Dermis microvascular lymphatic vessel endothelial cell (primary cell): ENCODE results near the gene IQGAP2. TPM values are rescaled to one million over a fixed set of nuclear protein-coding genes. Genes with fewer than 3 reads are reported as not detected.
"Not testable (repeated sequence)": the region's sequence is repeated elsewhere in the genome, so short reads cannot be mapped to it uniquely, and the experiment has no call there.

Experiments used
- DNase-seq, 2 donors: peaks; one replicate each; pipeline versions ENCODE4 v3.0.0 to v3.0.0-alpha.2; 2010; ENCODE audit warnings: low read depth in 2 of 2
- total RNA-seq: library from RNA; depleted of rRNA; stranded (reverse); fragments of >200 nt; gene quantifications from 2 replicates; pipeline ENCODE4 v1.2.1, GENCODE V29; 2014

Gene IQGAP2
- total RNA-seq, 1 donor from 2014 or later: 1.8 TPM

DNA sequence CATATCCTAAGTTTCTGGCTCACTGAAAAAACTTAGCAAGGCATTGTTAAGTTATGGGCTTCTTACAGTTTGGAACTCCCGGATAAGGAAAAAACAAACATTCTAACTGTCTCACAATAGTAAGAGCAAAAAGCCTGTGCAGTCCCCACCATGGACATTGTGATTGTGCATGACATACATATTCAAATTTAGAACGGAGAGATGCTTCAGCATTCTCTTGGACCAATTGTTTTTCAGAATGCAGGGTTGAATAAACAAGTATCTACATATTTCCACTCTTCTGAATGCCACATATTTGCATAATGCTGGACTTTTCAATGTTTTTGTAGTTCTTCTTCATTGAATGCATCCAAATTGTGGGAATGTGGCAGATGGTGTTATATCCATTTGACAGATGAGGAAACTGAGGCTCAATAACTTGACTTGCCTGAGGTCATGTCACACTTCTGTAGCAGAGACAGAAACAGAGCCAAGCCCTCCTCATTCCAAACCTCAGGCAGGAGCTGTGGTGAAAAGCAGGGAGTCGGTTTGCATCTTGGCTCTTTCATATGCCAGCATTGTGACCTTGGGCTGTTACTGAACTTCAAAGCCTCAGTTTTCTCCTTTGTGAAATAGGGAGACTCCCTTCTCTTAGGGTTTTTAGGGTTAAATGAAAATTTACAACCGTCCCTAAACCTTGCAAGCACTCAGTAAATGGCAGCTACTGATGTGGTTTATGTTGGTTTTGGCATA, 95.1 kb downstream of the IQGAP2 start:
- DNase-seq: no peak

DNA sequence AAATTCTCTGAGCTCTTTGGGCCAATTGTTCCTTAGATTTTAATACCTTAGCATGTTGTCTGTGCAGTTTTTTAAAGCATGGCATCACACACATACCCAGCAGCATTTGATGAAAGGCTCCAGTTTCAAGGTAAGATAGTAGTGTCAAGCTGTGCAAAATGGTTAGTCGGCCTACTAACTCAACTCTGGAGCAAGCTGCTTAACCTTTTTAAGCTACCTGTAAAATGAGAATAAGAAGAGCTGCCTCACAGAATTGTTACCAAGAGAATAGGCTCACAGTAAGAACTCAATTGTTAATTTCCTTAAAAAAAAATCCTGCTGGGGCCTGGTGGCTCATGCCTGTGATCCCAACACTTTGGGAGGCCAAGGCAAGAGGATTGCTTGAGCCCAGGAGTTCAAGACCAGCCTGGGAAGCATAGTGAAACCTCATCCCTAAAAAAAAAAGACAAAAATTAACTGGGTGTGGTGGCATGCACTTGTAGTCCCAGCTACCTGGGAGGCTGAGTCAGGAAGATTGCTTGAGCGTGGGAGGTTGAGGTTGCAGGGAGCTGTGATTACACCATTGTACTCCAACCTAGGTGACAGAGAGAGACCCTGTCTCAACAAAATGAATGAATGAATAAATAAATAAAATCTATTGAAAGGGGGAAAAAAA, 96.5 kb downstream of the IQGAP2 start:
- DNase-seq: no peak

DNA sequence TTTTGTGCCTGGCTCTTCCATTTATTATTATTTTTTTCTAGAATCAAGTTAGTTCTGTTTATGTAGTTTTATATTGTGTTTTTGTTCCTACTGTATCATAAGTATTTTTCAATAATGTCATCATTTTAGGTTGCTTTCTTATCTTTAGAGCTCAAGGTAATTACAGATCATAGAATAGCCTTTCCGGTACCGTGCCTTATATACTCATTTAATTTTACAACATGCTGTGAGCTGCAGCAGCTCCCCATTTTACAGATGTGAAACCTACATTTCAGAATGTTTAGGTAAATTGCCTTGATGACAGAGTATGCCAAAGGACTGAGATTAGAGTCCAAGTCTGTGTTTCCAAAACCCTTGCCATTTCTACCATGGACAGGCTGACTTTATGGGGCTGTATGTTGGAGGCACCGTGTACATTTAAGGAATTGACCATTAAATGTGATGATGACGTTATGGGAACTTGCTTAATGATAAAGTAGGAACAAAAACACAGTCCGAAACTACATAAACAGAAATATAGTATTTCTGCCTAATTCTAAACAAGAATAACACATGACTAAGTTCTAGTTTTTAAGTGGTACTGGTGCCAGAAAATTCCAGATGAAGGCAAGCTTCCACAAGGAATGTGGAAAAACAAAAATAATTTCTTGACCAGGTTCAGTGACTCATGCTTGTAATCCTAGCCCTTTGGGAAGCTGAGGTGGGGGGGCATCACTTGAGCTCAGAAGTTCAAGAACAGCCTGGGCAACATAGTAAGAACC, 97.7 kb downstream of the IQGAP2 start:
- DNase-seq: no peak

DNA sequence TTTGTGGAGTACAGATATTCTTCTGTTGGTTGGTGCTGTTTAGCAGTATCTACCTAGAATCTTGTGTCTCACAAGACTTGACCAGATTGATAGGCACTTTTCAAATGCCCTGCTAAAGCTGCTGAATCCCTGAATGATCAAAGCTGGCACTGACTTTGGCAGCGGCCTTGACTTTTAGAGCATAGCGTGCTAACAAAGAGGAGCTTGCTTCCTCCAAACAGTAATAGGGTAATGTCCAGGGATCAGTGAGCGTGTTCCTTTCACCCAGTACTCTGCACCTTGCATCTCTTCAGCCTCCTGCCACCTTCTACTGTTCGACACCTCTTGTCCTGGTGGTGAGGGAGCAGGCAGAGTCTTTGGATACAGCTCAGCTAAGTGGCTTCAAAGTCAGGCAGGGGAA, 100.8 kb downstream of the IQGAP2 start:
- DNase-seq: no peak

DNA sequence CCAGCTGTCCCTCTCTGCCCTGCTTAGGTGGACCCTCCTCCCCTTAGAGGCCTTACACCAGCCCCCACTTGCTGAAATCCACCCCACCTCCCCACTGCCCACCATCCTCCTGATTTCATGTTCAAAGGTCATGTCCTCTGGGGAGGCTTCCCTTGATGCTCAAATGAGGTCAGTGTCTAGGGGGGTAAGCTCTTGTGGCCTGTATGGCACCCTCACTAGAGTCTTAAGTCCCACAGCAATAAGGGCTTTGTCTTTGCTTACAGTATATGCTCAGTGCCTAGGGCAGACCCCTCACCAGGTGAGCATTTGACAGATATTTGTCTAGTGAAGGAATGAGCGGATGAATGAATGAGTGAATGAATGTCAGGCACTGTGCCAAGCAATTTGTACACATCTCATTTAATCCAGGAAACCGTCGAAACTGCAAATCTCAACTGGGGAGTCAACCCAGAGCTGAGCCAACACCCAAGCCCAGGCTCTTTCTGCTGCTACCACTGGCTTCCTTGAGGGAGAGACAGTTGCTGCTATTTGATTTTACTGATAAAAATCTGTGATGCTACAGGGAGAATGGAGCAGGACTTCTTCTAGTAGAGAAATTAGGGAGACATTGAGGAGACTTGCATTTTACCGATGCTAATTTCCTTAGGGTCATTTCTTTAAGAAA, 101.9 kb downstream of the IQGAP2 start:
- DNase-seq: no peak

DNA sequence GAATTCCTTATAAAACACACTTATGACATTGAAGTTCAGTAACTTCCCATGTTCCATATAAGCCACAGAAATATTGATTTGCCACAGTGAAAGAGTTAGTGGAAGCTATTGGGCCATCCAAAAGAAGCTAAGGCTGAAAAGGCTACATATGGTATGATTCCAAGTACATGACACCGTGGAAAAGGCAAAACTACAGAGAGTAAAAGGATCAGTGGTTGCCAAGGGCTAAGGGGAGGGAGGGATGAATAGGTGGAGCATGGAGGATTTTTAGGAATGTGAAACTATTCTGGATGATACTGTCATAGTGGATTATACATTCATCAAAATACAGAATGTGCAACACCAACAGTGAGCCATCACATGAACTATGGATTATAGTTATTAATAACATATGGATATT, 110.4 kb downstream of the IQGAP2 start:
- no peak for DNase-seq

DNA sequence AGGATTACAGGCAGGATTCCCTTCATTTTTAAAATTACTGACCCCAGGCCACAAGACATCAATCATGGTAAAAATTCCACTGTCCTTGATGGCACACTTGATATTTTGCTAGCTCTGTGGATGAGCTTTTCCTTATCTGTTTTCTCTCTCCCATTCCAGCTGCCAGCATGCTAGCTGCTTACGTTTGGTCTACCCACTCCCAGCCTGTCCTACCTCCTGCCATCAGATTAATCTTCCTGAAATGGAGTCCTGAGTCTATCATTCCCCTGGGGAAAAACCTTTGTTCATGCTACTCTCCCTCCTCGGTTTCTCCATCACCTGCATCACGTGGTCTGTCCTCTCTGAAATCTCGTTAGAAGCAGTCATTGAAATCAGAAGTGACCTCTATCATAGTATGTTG, 111.2 kb downstream of the IQGAP2 start:
- DNase-seq: no peak

DNA sequence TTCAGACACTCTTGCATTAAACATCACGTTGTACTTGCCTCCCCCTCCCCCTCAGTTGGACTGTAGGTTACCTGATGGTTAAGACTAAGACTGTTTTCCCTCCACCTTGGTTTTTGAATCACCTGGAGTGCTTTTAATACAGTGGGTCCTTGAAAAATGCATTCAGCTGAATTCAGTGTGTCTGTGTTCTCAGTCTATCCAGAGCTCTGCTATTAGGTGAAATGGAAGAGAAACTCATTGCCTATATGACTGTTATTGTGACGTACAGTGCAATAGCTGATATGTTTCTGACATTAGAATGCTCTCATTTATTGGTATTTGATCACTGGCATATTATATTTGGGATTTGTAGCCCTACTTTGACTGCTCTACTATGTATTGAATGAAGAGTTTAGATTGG, 111.6 kb downstream of the IQGAP2 start:
- no peak for DNase-seq

DNA sequence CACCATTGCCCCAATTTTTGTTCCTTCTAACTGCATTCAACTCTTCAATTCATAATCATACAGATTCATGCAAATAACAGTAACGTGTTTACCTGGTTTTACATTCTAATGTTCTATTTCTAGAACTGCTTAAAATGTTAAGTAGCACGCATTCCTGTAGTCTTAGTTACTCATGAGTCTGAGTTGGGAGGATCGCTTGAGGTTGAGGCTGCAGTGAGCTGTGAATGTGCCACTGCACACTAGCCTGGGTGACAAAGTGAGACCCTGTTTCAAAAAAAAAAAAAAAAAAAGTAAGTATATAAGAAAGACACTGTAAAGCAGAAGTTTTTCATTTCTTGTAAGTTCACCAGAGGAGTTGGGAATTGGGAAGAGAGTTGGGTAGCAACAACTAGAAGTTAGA, 114.2 kb downstream of the IQGAP2 start:
- no peak for DNase-seq

DNA sequence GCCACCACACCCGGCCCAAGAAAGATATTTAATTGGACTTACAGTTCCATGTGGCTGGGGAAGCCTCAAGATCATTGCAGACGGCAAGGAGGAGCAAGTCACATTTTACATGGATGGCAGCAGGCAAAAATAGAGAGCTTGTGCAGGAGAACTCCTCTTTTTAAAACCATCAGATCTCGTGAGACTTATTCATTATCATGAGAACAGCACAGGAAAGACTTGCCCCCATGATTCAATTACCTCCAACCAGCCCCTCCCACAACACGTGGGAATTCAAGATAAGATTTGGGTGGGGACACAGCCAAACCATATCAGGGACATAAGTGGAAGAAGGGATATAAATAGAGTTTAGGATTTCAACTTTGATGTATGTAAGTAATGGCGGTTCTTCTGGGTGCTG, 115.2 kb downstream of the IQGAP2 start:
- not testable (repeated sequence) for DNase-seq

DNA sequence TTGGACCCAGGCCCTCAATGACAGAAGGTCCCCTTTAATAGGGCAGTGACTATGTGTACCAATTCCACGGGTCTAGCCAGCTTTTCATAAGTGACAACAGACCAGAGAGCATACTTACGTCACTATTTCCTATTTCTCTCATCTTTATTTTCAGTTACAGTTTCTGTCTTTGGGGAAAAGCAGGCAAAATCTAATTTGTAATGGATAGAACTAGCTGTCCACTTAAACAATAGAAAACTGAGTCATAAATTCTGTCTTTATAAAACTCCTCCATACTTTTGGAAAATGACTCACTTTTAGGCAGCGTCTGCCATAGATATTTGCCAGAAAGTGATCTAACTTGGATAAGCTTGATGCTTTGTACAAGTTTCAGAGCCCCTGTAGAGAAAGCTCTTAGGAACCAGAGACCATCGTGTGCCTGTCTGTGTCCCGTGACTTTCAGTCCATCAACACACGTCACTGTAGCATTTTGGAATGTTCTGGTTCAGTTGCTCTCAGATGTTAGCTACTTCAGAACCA, 118.2 kb downstream of the IQGAP2 start:
- DNase-seq: peak; percentile 14 to 57

DNA sequence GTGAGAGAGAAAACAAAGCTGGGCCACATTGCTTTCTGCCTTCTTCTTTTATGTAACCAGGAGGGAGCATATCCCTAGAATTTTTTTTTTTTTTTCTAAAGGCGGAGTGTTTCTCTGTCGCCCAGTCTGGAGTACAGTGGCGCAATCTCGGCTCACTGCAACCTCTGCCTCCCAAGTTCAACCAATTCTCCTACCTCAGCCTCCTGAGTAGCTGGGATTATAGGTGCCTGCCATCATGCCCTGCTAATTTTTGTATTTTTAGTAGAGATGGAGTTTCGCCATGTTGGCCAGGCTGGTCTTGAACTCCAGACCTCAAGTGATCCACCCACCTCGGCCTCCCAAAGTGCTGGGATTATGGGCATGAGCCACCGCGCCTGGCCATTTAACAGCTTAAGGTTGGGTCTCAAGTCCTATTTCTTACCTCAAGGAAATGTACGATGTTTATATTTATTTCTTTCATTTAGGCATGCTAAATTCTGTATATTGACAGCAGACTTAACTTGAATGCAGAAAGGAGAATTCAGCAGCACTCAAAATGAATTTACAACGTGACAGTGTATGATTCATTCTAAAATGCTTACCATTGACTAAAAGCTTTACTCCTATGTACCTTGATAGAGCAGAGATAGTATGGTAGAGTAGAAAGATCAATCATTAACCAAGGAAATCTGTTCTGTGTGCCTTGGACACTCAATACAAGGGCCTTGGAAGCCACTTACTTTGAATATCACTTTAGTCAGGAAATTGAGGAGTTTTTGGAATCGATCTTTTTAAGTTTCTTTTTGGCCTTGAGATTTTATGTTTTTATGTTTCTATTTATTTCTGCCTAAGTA, 119.2 kb downstream of the IQGAP2 start:
- DNase-seq: no peak

DNA sequence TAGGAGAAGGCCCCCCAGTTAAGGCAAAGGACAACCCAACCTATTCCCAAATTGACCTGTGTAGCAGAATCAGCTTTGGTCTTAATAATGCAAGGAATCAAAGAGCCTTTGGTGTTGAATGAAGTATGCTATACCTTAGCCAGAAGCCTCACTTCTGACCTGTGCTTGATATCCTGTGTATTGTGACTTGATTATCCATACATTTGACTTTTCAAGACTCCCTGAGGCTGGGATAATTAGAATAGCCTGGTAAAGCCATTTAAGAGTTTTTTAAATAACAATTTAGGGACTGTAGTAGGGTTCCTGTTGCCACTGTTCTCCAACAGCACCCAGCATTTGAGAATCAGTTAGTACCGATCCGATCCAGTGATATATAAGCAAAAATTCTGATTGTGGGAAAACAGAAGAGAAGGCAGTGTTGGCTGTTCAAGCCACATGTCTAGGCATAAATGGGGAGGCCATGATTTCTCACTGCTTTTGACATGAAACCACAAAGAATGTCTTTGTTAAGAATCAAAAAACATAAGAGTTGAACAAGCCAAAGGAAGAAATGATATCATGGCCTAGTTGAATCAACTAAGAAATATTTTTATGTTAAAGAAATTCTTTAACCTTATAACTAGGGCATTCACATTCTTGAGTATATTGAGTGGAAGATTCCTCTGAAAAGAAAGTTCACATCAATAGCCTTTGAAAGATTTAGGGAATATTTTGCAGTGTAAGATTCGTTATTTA, 121.2 kb downstream of the IQGAP2 start:
- no peak for DNase-seq

DNA sequence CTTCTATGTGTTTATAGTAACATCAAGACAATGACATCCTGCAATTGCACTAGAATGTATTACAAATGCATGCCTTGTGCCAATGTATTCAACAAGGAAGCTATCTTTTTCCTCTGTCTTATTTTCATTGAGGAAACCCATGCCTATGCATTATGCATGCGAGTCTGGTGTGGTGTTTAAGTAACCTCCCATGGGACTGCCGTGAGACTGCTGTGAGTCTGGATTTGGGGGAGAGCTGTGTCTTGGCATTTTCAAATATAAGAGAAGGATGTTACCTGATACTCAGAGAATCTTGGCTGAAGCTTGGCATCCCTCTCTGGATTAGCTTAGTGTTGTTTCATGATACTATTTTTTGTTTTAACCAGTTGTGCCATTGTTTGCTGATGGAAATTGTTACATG, 121.8 kb downstream of the IQGAP2 start:
- no peak for DNase-seq

DNA sequence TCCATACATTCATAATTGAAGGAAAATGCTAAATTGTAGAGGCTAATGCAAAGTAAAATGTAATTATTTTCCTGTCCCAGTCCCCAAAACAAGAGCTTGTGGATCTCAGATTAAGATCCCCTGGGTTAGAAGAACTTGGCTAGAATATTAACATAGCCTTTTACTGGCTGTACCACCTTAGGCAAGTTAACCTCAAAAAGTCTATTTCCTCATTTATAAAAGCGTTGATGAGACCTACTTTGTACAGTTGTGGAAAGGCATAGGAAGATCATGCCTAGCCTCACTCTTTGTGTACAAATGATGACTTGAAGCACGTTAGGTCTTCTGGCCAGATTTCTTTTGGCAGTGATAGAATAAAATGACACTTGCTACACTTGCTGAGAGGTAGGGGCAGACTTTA, 122.9 kb downstream of the IQGAP2 start:
- DNase-seq: no peak

DNA sequence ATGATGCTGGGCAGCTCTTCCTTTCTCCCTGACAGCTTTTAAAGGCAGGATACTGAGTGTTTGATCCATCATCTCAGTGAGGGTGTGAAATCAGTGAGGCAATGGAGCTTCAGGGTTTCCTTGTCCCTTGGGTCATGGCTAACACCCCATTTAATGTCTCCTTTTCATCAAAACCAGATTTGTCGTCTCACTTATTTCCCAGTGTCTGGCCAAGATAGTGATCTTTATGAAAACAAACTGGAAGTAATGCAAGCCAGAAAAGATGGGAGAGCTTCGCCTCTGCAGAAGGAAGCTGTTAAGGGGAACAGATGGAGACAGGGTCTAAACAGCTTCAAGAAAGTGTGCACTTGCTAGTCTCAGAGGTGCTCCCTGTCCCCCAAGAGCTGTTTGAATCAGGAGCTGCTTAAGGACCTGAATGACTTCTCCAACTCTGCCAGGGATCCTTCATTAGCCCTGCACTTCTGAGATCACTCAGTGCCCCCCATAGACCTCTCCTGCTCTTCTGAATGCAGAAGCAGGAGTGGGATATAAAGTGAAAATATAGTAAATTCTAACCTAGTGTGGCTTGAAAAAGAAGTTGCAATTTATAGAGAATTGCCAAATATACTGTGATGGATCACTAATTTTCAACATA, 124.0 kb downstream of the IQGAP2 start:
- DNase-seq: no peak

DNA sequence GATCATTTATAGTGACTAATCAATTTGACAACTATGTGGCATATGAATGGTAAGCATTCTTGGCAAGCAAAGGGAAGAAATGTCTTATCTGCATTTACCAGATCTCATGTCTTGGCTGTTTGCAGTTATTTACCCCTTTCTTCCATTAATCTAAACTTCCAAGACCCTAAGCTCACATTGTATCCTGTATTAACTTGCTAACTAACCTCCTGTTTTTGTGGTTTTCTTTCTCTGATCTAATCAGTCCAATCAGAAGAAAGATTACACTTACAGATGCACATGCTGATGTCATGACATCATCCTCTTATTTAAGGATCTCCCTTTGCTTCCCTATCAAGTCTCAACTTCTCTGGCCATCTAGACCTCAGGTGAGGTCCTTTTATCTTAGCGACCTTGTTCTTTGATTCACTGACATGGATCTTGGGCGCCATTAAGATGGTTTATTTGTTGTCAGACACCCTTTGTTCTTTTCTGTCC, 124.6 kb downstream of the IQGAP2 start:
- no peak for DNase-seq

DNA sequence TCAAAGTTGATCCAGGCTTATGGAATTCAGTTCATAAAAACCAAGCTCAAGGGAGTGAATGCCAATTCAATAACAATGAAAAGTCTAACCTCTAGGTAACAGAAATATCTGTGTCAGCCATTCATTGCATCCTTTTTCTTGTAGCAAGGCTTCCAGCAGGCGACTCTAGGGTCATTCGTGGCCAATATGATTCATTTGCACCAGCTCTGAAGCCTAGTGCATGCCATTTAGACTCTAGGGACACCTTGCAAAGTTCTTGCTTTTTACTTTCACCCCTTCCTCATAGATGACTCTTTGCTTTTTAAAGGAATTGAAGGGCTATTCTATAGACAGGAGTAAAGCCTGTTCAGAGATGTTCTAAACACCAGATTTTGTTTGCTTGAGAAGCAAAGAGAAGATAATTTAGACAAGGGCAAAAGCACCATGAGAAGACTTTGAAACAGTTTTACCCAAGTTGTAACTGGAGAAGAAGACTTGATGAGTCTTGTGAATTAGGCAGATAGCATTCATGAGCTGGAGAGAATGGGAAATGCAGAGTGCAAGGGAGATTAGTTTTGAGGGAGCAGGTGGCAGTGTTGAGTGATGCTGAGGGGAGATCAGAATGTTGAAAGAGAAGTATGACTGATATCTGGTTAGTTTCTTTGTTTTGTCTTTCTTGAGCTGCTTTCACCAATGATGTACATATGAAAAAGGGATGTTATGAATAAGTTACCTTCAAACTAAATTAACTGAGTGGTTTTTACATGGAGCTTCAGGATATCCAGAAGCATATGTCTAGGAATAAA, 125.7 kb downstream of the IQGAP2 start:
- no peak for DNase-seq
